Psoas muscle (tissue), 8 donors: ENCODE measurements around the gene ZMYND15. TPM values are rescaled to one million over a fixed set of nuclear protein-coding genes. Genes with fewer than 3 reads are reported as not detected.

Experiments
- ATAC-seq, 4 donors: fragments of 200-7000 bp; cut with Tn5 transposase; one replicate each; pipeline ENCODE4 v1.9.1; 2020; ENCODE audit warnings: moderate library complexity in 3 of 4, mild to moderate bottlenecking in 2 of 4
- DNase-seq, 2 donors: peaks; one replicate each; pipeline ENCODE4 v3.0.0-alpha.2; 2020
- H3K27ac ChIP-seq: fragments of 200-600 bp; one replicate; pipeline ENCODE4 v1.8.0; 2022
- H3K27me3 ChIP-seq, 3 donors: fragments of 200-600 bp in 1 of 3; one replicate each; pipeline versions ENCODE4 v1.6.1 to v1.8.0; 2013 to 2022; ENCODE audit warnings: low read length in 2 of 3, mild to moderate bottlenecking in 2 of 3, moderate library complexity in 1 of 3; ENCODE audit not compliant: insufficient read depth in 3 of 3
- H3K36me3 ChIP-seq, 2 donors: fragments of 200-600 bp in 1 of 2; one replicate each; pipeline versions ENCODE4 v1.6.1 to v1.8.0; 2013 to 2022; ENCODE audit warnings: low read depth in 1 of 2, mild to moderate bottlenecking in 1 of 2, moderate library complexity in 1 of 2; ENCODE audit not compliant: insufficient read depth in 1 of 2
- H3K4me1 ChIP-seq: fragments of 200-600 bp; one replicate; pipeline ENCODE4 v1.8.0; 2022
- H3K4me3 ChIP-seq: fragments of 200-600 bp; one replicate; pipeline ENCODE4 v1.8.0; 2022; ENCODE audit warnings: mild to moderate bottlenecking
- H3K9me3 ChIP-seq: fragments of 200-600 bp; one replicate; pipeline ENCODE4 v1.8.0; 2022
- WGBS, 3 donors: extraction: QIAGEN DNeasy Blood & Tissue Kit; methylation state at CpG; one replicate each; pipeline versions ENCODE4 v1.1.6 to v1.1.7; 2013; 5-methylcytosine and 5-hydroxymethylcytosine counted together
- intact Hi-C, 2 donors: fragments of 100-400 bp; cut with DNase I; formaldehyde crosslinking; loops; one replicate each; pipeline versions ENCODE4 v1.11.0 to v1.14.2; 2022
- polyA plus RNA-seq, 3 donors: library from polyadenylated mRNA; stranded (reverse); fragments of 200-250 nt; gene quantifications; one replicate each; pipeline ENCODE4 v1.2.3, GENCODE V29; 2013
- total RNA-seq, 4 donors: library from RNA; stranded (reverse); fragmentation: NEBNext Ultra II Directional in 2 of 4; extraction: Animal tissue kit (Norgen Biotek cat#: 25700) in 2 of 4; gene quantifications; one replicate each; pipeline versions ENCODE4 v1.2.1 to v1.2.4, GENCODE V29; 2021 to 2023
- TF ChIP-seq, protein P1 (sequence below): fragments of 200-600 bp; IDR thresholded peaks from one replicate; pipeline ENCODE4 v1.8.0; 2022; ENCODE audit warnings: antibody characterized with exemption
- donor health status: healthy with polysubstance abuse.
- donor health status: DM: no; HTN: no; CAD: no; lungs with moderate emphysema.
- donor health status: Bipolar disorder and iron deficiency.
- donor health status: healthy.
- donor health status: DM: yes; HTN: yes; CAD: no.
- donor health status: DM: no; HTN: no; CAD: no.
- donor health status: DM: no; HTN: no; CAD: no.
- donor health status: DM: yes; HTN: yes; CAD: no.

Gene ZMYND15
- total and polyA plus RNA-seq, 7 donors: 0.04 to 0.30 (median 0.09) TPM; not detected in 2

DNA sequence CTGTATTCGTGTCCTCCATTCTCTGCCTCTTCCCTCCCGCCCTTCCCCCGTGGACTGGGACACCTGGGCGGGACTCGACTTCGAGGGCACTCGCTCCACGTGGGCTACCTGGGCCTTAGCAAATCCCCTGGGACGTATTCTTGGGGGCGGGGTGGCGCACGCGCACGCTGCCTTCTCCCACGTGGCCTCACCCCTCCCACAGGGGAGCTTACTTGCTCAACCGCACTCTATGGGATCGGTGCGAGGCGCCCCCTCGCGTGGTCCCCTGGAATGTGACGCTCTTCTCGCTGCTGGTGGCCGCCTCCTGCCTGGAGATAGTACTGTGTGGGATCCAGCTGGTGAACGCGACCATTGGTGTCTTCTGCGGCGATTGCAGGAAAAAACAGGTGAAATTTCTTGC, 43.0 kb downstream of the ZMYND15 start:
- TF ChIP-seq, protein P1, sequence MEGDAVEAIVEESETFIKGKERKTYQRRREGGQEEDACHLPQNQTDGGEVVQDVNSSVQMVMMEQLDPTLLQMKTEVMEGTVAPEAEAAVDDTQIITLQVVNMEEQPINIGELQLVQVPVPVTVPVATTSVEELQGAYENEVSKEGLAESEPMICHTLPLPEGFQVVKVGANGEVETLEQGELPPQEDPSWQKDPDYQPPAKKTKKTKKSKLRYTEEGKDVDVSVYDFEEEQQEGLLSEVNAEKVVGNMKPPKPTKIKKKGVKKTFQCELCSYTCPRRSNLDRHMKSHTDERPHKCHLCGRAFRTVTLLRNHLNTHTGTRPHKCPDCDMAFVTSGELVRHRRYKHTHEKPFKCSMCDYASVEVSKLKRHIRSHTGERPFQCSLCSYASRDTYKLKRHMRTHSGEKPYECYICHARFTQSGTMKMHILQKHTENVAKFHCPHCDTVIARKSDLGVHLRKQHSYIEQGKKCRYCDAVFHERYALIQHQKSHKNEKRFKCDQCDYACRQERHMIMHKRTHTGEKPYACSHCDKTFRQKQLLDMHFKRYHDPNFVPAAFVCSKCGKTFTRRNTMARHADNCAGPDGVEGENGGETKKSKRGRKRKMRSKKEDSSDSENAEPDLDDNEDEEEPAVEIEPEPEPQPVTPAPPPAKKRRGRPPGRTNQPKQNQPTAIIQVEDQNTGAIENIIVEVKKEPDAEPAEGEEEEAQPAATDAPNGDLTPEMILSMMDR: no peak
- DNase-seq (peak in 1 of 2 donors; percentile 52), ATAC-seq (no peak)
- Histone ChIP-seq H3K27me3 (peaks cover 0 to 77% (median 14%) of the 10 kb centered on the region in 3 donors), H3K9me3 (no peaks in the 10 kb centered on the region), H3K27ac (no peak overlapping the region), H3K4me3 (no peak overlapping the region), H3K4me1 (peaks cover 11% of the 10 kb centered on the region), H3K36me3 (no peaks in the 10 kb centered on the region)
- intact Hi-C loops: no loop called here
- 26 to 30% (median 29%) methylated on average over 28 of the region's 28 CpGs for WGBS, 3 donors

DNA sequence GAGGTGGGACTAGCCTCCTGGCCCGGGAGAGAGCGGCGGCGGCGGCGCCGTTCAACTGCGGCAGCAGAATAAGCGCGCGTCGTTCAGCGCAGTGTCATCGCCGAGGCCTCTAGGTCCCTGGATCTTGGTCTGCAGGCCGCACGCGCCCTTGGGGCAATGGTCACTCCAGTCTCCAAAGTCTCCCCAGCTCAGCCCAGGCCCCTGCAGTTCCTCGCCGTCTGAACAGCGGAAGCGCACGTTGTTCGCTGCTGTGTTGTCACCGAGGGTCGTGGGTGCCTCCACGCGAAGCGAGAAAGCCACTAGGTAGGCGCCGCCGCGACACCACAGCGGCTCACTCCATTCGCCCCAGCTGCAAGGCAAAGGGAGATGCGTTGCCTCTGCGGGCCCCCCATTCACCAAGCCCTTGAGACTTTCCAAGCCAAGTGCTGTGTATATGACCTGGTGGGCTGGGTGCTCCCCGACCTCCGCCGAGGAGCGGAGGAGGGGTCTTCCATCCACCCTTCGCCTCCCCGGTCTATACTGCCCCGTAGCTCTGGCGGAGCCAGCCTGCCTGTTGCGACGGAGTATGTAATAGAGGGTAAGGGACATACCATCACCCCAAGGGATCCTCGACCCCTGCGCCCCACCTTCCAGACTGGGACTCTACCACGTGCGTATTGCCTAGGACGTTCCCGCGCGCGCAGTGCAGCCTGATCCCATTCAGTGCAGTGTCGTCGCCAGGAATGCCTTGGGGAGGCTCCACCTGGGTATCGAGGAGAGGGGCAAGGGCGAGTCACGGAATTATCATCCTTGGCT, 45.9 kb downstream of the ZMYND15 start:
- Histone ChIP-seq H3K9me3 (no peaks in the 10 kb centered on the region), H3K27ac (no peak overlapping the region), H3K4me3 (peak overlapping the region; percentile 52), H3K4me1 (peaks cover 22% of the 10 kb centered on the region), H3K27me3 (peaks cover 0 to 52% (median 14%) of the 10 kb centered on the region in 3 donors), H3K36me3 (no peaks in the 10 kb centered on the region)
- intact Hi-C loops: loop anchor here (2.0 kb wide), 3 partner anchors 53 to 103 kb away; no protein-coding TSS in a partner anchor
- no peak for ATAC-seq
- WGBS, 3 donors: 11 to 15% (median 13%) methylated on average over 60 to 61 of the region's 61 CpGs
- DNase-seq: peak in 1 of 2 donors; percentile 51
- TF ChIP-seq, protein P1: no peak

DNA sequence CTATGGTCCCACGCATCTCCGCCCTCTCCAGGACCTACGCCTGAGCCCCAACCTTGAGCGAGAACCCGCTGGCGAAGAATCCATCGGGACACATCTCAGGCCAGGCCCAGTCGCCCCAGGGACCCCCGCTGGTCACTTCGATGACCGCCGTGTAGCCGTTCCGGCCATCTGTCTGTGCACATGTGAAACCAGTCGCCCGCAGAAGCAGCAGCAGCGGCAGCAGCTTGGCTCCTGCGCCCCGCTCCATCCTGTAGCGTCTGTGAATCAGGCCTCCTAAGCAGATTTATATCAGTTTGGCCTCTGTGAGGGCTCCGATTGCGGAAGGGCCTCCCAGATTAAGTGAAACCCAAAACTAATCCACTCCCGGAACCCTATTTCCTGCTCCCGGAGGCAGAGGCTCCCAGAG, 46.5 kb downstream of the ZMYND15 start, which contains the start of gene VMO1:
VMO1 (minus strand) TSS at position 259 of the 406 bp plus-strand sequence; CDS start at position 247, 12 bp downstream.
- TF ChIP-seq, protein P1: no peak
- H3K4me3 ChIP-seq: peak within 1 kb of the TSS; percentile 52
- DNase-seq (peak in 1 of 2 donors; percentile 61), ATAC-seq (no peak)
- H3K36me3 ChIP-seq: no peaks in the 10 kb centered on the region
- intact Hi-C loops: loop anchor here (2.0 kb wide), 3 partner anchors 53 to 103 kb away; no protein-coding TSS in a partner anchor
- H3K27me3 ChIP-seq: peaks cover 0 to 51% (median 12%) of the 10 kb centered on the region in 3 donors
- H3K4me1 ChIP-seq: peaks cover 26% of the 10 kb centered on the region
- H3K27ac ChIP-seq: no peak within 1 kb of the TSS
- H3K9me3 ChIP-seq: no peaks in the 10 kb centered on the region
- 4% methylated on average over 24 of the region's 24 CpGs for WGBS, 3 donors

DNA sequence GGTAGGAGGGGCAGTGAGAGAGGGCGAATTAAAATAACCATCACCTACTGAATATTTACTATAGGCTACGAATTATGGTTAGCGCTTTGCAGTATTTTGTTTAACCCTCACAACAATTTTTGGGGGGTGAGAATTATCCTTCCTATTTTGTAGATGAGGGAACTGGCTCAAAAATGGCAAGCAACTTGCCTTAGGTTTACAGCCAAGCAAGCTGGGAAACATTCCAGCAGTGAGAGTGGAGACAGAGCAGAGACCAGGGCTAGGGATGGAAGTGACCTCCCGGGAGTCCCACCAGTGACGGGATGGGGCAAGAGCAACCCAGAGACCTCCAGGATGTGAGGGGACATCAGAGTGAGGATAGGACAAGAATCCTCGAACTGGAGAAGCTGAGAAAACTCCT, 46.9 kb downstream of the ZMYND15 start:
- Histone ChIP-seq H3K4me3 (peak overlapping the region; percentile 52), H3K4me1 (peaks cover 26% of the 10 kb centered on the region), H3K36me3 (no peaks in the 10 kb centered on the region), H3K9me3 (no peaks in the 10 kb centered on the region), H3K27me3 (peaks cover 0 to 47% (median 12%) of the 10 kb centered on the region in 3 donors), H3K27ac (no peak overlapping the region)
- WGBS, 3 donors: 7 to 10% (median 8%) methylated on average over 6 of the region's 6 CpGs
- no peak for ATAC-seq
- TF ChIP-seq, protein P1: no peak
- intact Hi-C loops: loop anchor here (2.0 kb wide), 3 partner anchors 54 to 102 kb away; no protein-coding TSS in a partner anchor
- DNase-seq: no peak
